GM21619 (cell line): ENCODE results near the gene RIN3.
"Not testable (repeated sequence)": the region's sequence is repeated elsewhere in the genome, so short reads cannot be mapped to it uniquely, and the experiment has no call there.

Source experiments
- ATAC-seq: cut with Tn5 transposase; IDR thresholded peaks from one replicate; pipeline ENCODE4 v1.9.1; 2021; ENCODE audit not compliant: unreplicated experiment

RIN3 gene

DNA sequence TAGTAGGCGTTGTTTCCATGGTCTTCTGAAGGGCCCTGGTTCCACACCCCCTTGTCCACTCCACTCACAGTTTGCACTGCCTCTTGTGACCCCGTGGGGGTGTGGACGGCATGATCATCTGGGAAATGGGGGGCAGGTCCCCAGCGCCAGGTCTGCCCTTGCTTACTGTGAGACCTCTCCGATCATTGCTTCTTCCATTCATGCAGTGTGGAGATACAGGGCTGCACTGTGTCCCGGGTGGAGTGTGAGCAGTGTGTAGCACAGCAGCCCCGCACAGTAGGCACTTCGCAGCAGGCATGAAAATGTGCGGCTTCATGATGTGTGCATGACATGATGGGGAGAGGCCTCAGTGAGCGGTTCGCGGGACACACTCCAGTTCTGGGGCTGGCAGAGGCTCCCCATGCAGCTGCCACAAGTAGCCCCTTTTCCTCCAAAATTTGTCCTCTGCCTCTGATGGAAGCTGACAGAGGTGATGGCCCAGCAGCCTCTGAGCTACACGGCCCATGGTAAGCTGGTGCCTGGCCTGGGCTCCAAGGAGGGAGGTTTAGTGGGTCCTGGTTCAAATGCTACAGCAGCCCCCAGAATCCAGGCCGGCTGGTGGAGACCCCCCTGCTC is 15.0 kb downstream of the RIN3 start:
- no peak for ATAC-seq

DNA sequence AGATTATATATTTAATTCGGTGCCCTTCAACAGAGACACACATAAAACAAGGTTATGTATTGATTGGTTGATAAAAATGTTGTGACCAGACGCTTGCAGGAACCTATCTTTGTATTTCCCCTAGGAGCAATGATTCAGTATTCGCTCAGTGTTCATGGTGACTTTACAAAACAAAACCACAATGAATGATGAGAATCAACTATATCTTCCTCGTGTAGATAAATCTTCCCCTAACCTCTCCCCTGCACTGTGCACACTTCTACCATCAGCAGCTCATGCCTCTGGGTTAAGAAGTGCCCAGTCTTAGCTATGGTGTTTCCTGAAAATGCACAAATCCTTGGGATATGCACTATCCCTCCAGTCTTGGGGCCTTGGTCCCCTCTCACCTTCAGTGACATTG is 16.3 kb downstream of the RIN3 start:
- no peak for ATAC-seq

DNA sequence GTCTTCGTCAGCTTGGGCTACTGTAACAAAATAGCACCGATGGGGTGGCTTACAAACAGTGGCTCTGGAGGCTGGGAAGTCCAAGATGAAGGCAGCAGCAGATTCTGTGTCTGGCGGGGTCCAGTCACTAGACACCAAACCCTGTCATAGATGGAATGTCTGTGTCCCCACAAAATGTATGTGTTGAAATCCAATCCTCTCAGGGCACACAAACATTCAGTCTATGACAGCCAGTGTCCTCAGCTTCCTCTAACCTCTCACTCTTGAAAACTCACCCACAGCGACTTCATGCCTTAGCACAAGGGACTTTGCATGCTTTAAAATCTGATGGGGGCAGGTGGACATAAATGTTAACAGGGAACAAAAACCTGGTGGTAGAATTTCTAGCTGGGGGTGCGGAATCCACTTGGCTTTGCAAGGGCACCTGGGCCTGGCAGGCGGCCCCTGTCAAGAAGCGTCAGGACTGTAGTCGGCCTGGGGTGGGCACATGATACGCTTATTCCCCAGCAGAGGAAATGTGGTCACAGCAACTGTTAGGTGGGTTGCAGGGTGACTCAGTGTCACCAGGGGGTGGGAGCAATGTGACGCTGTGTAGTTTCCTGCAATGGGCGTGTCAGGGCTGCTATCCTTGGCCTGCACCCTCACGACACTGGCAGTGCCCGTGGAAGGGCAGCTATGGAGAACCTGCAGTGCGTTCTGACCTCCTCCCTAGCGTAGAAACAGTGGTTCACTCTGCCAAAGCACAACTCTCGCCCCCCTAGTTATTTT is 17.7 kb downstream of the RIN3 start:
- peak; percentile 66 for ATAC-seq

GRCh38 chr14:92532490-92533163 is 19.0 kb downstream of the RIN3 start:
- no peak for ATAC-seq

- ATAC-seq = no peak
Observed at GRCh38 chr14:92534932-92535643, 21.5 kb downstream of the RIN3 start.

DNA sequence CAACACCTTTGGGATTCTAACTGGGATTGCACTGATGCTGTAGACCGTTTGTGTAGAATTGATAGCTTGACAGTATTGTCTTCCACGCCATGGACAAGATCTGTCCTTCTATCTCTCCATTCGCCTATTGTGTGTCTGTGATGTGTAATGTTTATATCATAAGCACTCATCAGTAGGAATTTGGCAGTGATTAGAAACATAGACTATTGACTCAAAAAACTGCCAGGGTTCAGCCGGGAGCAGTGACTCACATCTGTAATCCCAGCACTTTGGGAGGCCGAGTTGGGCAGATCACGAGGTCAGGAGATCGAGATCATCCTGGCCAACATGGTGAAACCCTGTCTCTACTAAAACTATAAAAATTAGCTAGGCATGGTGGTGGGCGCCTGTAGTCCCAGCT is 22.6 kb downstream of the RIN3 start:
- not testable (repeated sequence) for ATAC-seq

- ATAC-seq = peak; percentile 86
Observed at GRCh38 chr14:92538412-92538985, 24.9 kb downstream of the RIN3 start.

DNA sequence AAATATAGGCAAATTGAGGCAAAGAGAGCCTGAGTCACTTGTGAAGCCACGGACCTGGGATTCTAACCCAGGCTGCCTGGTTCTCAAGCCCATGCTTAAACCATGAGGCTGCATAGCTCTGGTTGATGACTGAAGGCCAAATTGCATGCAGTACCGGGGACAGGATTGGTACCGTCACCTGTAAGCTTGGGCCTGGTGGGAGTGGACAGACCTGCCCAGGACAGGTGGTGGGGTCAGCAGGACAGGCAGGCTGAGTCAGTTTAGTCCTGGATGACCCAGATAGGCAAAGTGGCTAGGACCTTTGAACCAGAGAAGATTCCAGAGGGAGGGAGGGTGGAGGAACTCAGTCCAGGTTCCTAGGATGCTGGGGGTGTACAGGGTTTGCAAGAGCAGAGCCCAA is 25.8 kb downstream of the RIN3 start:
- no peak for ATAC-seq

DNA sequence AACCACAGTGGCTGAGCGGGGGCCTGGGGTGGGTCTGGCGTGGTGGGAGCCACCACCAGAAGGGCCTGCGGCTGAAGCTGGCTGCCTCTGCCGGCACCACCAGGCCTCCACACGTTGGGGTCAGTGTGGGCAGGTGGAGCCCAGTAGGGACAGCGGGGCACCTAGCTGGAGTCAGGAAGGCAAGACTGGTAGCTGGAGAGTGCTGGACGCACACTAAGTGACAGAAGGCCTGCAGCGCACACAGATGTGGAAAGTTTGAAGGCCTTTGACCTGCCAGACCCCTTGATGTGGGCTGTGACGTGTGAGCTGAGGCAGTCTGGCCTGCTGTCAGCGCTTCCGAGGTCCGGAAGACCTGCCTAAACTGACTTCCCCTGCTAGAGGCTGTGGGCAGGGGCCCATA is 26.3 kb downstream of the RIN3 start:
- ATAC-seq = no peak

DNA sequence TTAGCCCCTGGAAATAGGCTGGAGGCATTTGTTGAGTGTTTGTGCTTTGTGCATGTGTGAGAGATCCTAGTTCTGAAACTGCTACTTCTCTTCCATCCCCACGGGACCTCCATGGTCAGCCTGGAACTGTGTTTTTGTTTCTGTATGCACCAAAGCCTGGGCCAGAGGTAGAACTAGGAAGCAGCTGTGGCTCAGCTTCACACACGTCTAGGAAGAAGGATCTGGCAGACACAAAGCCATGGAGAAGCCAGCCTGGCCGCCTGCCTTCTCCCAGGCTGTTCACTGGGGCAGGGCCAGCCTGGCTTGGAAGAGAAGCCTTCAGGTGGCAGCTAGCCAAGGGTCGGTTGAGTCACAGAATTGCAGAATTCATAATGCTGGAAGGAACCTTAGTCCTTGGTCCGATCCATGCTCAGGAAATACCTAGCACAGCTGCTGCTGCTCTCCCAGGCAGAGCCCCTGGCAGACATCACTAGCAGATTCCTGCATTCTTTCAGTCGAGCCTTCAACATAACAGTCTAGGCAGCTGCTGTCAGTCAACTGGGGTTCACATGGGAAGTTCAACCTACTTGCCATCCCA is 27.0 kb downstream of the RIN3 start:
- no peak for ATAC-seq

DNA sequence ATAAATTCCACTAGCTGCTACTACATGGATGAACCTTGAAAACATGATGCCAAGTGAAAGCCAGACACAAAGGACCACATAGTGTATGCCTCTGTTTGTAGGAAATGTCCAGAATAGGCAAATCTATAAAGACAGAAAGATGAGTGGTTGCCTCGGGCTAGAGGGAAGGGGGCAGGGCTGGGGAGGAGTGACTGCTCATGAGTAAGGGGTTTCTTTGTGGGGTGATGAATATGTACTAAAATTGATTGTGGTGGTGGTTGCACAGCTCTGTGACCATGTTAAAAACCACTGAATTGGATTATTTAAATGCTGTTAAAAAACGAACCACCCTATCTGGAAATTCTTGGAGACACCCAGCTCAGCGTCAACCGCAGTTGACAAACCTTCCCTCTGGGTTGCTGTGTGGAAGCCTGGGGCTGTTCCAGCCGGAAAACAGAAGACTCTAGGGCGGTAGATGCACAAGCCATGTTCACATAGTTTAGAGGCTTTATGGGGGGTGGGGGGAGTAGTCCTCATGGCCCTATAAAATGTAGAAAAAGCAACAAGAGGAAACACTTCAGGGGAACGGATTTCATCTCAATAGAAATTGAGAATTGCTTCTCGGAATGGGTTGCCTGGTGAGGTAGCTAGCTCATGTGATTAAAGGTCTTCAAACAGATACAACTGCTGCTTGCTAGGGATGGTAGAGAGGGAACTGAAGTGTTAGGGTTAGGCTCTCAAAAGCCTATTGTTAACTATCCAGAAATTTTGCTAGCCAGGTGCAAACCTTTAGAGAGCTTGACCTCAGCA is 29.4 kb downstream of the RIN3 start:
- no peak for ATAC-seq

GRCh38 chr14:92544051-92544720 is 30.6 kb downstream of the RIN3 start:
- ATAC-seq = no peak

GRCh38 chr14:92546347-92547053 is 32.9 kb downstream of the RIN3 start:
- ATAC-seq = no peak

DNA sequence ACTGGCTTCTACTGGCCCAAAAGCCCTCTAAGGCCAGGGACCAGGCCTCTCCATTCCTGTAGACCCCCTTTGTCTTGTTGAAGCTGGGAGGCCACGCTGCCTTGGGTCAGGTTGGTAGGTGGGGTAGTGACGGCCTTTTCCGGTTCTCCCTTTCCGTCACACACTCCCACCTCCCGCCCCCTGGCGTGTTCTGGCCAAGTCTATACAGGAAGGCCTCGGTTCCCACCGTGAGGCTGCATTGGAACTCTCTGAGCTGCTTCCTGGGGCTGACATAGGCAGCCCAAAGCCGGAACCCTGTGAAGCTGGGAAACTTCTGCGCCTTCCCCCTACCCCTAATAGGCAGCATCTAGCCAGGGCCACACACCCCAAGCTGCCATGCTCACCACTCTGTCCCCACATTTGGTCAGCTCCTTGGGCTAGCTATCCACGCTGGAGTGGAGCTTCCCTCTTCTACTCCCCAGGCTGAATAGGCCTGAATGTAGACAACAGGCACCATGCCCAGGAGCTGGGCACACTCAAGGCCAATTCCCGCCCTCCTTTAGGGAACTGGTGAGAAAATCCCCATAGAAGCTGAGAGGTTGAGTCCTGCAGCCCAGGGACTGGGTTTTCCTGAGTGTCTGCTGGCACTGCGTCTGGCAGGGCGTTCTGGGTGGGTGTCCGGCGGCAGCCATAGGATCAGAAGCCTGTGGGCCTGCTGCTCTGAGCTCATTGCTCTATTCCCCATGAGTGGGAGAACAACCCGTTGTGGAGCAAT is 35.7 kb downstream of the RIN3 start:
- no peak for ATAC-seq

DNA sequence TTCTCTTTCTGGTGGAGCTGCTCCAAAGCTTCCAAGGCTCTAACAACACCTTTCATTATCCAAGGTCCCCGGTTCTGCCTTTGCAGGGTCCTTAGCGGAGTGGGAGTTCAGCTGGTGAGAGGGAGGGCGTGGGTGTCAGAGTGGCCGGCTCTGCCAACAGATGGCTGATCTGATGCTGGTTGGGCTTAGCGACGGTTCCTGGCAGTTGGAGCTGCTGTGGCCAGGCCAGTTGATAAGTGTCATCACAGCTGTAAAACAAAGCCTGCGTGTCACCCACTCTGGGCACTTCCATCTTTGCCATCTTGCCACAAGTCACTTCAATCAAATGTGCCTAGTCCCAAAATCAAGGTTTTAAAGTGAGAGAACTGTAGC is 36.3 kb downstream of the RIN3 start:
- ATAC-seq = no peak

DNA sequence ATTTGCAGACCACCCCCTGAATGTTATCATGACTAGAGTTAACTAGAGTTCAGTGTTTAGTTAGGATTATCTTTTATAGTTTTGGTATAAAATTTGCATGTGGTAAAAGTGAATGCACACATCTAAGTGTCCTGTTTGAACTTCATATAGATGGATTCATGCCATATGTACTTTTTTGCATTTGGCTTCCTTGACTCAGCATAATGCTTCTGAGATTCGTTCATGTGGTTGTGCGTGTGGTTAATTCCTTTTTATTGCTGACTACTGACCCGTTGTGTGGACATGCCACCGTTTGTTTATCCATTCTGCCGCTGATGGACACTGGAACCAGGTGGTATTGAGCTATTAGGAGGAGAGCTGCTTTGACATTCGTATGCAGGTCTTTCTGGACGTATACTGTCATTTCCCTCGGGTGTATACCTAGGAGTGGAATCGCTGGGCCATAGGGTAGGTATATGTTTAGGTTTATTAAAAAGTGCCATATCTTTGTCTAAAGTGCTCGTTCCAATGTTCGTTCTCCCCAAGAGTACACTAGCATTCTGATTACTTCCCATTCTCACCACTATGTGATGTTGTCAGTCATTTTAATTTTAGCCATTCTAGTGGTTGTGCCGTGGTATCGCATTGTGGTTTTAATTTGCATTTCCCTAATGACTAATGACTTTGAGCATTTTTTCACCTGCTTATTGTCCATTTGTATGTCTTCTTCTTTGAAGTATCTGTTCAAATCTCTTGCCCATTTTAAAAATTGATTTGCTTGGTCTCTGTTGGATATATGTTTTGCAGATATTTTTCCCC is 37.7 kb downstream of the RIN3 start:
- peak; percentile 64 for ATAC-seq

GRCh38 chr14:92552066-92552465 is 38.5 kb downstream of the RIN3 start:
- ATAC-seq = no peak
